CD4-positive, alpha-beta T cell treated with Interferon alpha-2 for 1 hour (primary cell): ENCODE data around the gene ABCC9.

Source experiments
- DNase-seq, 2 donors: peaks; one replicate each; pipeline ENCODE4 v3.0.0-alpha.2; 2020 to 2022

ABCC9 gene

GRCh38 chr12:21865846-21866245 lies 75.4 kb downstream of the ABCC9 start:
- DNase-seq = no peak

GRCh38 chr12:21860534-21860933 lies 80.7 kb downstream of the ABCC9 start:
- no peak for DNase-seq

GRCh38 chr12:21860128-21860527 lies 81.1 kb downstream of the ABCC9 start:
- no peak for DNase-seq

GRCh38 chr12:21852251-21852650 lies 89.0 kb downstream of the ABCC9 start:
- no peak for DNase-seq

GRCh38 chr12:21851151-21851550 lies 90.1 kb downstream of the ABCC9 start:
- DNase-seq = no peak

- DNase-seq = no peak
Observed at GRCh38 chr12:21850419-21850818, 90.8 kb downstream of the ABCC9 start.

GRCh38 chr12:21849878-21850277 lies 91.3 kb downstream of the ABCC9 start:
- DNase-seq = no peak

- DNase-seq = no peak
Observed at GRCh38 chr12:21848192-21848591, 93.0 kb downstream of the ABCC9 start.

- DNase-seq = no peak
Observed at GRCh38 chr12:21843795-21844194, 97.4 kb downstream of the ABCC9 start.

- DNase-seq = no peak
Observed at GRCh38 chr12:21839776-21840175, 101.5 kb downstream of the ABCC9 start.

GRCh38 chr12:21837847-21838246 lies 103.4 kb downstream of the ABCC9 start:
- no peak for DNase-seq

GRCh38 chr12:21831791-21832344 lies 109.4 kb downstream of the ABCC9 start:
- no peak for DNase-seq

GRCh38 chr12:21828779-21829178 lies 112.4 kb downstream of the ABCC9 start:
- DNase-seq = no peak

- no peak for DNase-seq
Observed at GRCh38 chr12:21828136-21828775, 113.0 kb downstream of the ABCC9 start.

- no peak for DNase-seq
Observed at GRCh38 chr12:21827083-21827482, 114.1 kb downstream of the ABCC9 start.

GRCh38 chr12:21826618-21826910 lies 114.7 kb downstream of the ABCC9 start:
- DNase-seq = no peak

- DNase-seq = no peak
Observed at GRCh38 chr12:21825886-21826617, 115.2 kb downstream of the ABCC9 start.

- DNase-seq = no peak
Observed at GRCh38 chr12:21823581-21823980, 117.6 kb downstream of the ABCC9 start.

- no peak for DNase-seq
Observed at GRCh38 chr12:21819678-21820077, 121.5 kb downstream of the ABCC9 start.

GRCh38 chr12:21819236-21819635 lies 122.0 kb downstream of the ABCC9 start:
- no peak for DNase-seq

- no peak for DNase-seq
Observed at GRCh38 chr12:21818627-21819026, 122.6 kb downstream of the ABCC9 start.

GRCh38 chr12:21815306-21816062 lies 125.7 kb downstream of the ABCC9 start:
- no peak for DNase-seq

- no peak for DNase-seq
Observed at GRCh38 chr12:21814814-21815213, 126.4 kb downstream of the ABCC9 start.

- no peak for DNase-seq
Observed at GRCh38 chr12:21814327-21814726, 126.9 kb downstream of the ABCC9 start.
